ENCODE data around the gene RBBP8. TPM values are rescaled to one million over a fixed set of nuclear protein-coding genes. Genes with fewer than 3 reads are reported as not detected.

RBBP8 gene
- polyA plus RNA-seq, 1 experiment = 22.1 TPM

DNA sequence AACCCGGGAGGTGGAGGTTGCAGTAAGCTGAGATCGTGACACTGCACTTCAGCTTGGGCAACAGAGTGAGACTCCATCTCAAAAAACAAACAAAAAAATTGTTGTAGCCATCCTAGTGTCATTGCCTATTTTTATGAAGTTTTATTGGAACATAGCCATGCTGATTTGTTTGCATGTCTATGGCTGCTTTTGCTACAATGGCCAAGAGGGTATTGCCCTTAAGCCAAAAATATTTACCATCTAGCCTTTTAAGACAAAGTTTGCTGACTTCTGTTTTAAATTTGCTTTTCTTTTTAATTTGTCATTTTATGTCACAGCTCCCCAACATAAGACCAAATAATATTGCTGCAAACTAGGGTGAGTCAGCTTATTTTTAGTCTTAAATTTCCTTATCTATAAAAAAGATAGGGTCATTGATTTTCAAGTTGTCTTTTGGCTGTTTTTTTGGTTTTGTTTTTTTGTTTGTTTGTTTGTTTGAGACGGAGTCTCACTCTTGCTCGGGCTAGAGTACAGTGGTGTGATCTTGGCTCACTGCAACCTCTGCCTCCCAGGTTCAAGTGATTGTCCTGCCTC, 132.2 kb downstream of the RBBP8 start:
- Histone ChIP-seq H3K27me3 (ENCODE audit: control insufficient read depth, insufficient read depth, low read length) (no peaks in the 10 kb centered on the region), H3K27ac (ENCODE audit: low read depth, low read length) (no peak overlapping the region), H3K9me3 (ENCODE audit: control insufficient read depth, insufficient read depth, low read length) (peaks cover 4% of the 10 kb centered on the region; the same call in 1 of the 2 replicates), H3K4me3 (ENCODE audit: low read depth, low read length) (no peak overlapping the region)
- CTCF ChIA-PET = no interaction called here
- no peak for DNase-seq (ENCODE audit: low read depth, low spot score)
- POLR2A ChIA-PET = no interaction called here
- TF ChIP-seq, protein P1, sequence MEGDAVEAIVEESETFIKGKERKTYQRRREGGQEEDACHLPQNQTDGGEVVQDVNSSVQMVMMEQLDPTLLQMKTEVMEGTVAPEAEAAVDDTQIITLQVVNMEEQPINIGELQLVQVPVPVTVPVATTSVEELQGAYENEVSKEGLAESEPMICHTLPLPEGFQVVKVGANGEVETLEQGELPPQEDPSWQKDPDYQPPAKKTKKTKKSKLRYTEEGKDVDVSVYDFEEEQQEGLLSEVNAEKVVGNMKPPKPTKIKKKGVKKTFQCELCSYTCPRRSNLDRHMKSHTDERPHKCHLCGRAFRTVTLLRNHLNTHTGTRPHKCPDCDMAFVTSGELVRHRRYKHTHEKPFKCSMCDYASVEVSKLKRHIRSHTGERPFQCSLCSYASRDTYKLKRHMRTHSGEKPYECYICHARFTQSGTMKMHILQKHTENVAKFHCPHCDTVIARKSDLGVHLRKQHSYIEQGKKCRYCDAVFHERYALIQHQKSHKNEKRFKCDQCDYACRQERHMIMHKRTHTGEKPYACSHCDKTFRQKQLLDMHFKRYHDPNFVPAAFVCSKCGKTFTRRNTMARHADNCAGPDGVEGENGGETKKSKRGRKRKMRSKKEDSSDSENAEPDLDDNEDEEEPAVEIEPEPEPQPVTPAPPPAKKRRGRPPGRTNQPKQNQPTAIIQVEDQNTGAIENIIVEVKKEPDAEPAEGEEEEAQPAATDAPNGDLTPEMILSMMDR (IDR thresholded peaks at IDR 0.05; ENCODE audit: low read depth, low read length) = no peak

DNA sequence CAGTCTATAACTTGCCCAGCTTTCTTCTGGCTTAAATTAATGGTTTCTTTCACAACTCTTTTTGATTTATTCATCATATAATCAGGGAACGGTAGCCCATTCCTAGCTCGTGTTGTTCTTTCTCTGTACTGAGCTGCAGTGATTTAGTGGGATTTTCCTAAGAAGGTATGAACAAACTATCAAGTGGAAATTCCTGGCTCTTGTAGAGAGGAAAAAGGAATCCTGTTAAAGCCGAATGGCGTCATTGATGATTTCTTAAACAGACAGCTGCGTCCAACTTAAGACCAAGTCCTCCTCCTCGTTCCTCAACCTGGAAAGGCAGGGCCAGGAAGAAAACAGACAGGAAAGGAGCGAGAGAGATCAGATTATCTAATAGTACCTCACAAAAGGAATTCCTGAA, 132.9 kb downstream of the RBBP8 start:
- Histone ChIP-seq H3K27ac (ENCODE audit: low read depth, low read length) (no peak overlapping the region), H3K4me3 (ENCODE audit: low read depth, low read length) (no peak overlapping the region), H3K27me3 (ENCODE audit: control insufficient read depth, insufficient read depth, low read length) (no peaks in the 10 kb centered on the region), H3K9me3 (ENCODE audit: control insufficient read depth, insufficient read depth, low read length) (peaks cover 4% of the 10 kb centered on the region; the same call in 1 of the 2 replicates)
- no peak for DNase-seq (ENCODE audit: low read depth, low spot score)
- ChIA-PET POLR2A (no interaction called here), CTCF (no interaction called here)
- TF ChIP-seq, protein P1 (IDR thresholded peaks at IDR 0.05; ENCODE audit: low read depth, low read length) = no peak

DNA sequence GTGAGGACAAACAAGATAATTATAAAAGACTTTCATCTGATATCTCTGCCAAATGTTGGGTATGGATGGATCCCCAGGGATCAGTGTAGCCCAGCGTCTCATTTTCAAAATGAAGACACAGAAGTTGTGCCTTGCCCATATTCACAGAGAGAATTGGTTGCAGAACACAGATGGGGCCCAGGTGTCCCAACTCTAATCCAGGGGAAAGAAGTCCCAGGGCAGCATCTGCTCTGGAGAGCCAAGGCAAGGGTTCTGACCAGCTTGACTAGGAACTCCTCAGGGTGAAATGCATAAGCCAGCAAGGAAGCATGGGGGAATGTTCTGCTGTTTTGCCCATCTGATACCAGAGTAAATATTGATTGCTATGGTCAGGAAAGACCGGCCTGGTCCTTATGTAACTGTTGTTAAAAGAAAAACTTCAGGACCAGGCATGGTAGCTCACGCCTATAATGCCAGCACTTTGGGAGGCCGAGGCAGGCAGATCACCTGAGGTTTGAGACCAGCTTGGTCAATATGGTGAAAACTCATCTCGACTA, 133.4 kb downstream of the RBBP8 start:
- Histone ChIP-seq H3K4me3 (ENCODE audit: low read depth, low read length) (no peak overlapping the region), H3K27me3 (ENCODE audit: control insufficient read depth, insufficient read depth, low read length) (no peaks in the 10 kb centered on the region), H3K27ac (ENCODE audit: low read depth, low read length) (no peak overlapping the region), H3K9me3 (ENCODE audit: control insufficient read depth, insufficient read depth, low read length) (peaks cover 4% of the 10 kb centered on the region; the same call in 1 of the 2 replicates)
- ChIA-PET CTCF (no interaction called here), POLR2A (interaction anchor here (0.5 kb wide), 1 partner anchor 13 kb away, joined by 3 read pairs; no protein-coding TSS in a partner anchor)
- TF ChIP-seq, protein P1 (IDR thresholded peaks at IDR 0.05; ENCODE audit: low read depth, low read length) = no peak
- DNase-seq (ENCODE audit: low read depth, low spot score) = no peak

DNA sequence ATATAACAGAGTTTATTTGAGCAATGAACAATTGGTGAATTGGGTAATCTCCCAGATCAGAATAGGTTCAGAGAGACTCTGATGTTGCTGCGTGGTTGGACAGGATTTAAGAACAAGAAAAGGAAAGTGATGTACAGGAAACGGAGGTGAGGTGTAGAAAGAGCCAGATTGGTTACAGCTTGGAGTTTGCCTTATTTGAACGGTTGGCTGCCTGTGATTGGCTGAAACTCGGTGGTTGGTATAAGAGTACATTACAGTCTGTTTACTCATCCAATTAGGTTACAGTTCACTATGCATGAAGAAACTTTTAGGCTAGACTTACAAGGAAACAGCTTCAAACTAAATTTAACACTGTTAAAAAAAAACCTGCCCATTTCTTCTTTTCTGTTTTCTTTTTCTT, 134.1 kb downstream of the RBBP8 start:
- no peak for DNase-seq (ENCODE audit: low read depth, low spot score)
- ChIA-PET CTCF (interaction anchor here (0.6 to 1.0 kb wide), 3 partner anchors 8 to 311 kb away, joined by 3 to 5 read pairs (median 4); no protein-coding TSS in a partner anchor), POLR2A (interaction anchor here (0.5 to 0.7 kb wide), 2 partner anchors 12 to 44 kb away, joined by 3 to 6 read pairs; no protein-coding TSS in a partner anchor)
- Histone ChIP-seq H3K27ac (ENCODE audit: low read depth, low read length) (no peak overlapping the region), H3K9me3 (ENCODE audit: control insufficient read depth, insufficient read depth, low read length) (peaks cover 4% of the 10 kb centered on the region; the same call in 1 of the 2 replicates), H3K27me3 (ENCODE audit: control insufficient read depth, insufficient read depth, low read length) (no peaks in the 10 kb centered on the region), H3K4me3 (ENCODE audit: low read depth, low read length) (no peak overlapping the region)
- TF ChIP-seq, protein P1 (IDR thresholded peaks at IDR 0.05; ENCODE audit: low read depth, low read length) = no peak

DNA sequence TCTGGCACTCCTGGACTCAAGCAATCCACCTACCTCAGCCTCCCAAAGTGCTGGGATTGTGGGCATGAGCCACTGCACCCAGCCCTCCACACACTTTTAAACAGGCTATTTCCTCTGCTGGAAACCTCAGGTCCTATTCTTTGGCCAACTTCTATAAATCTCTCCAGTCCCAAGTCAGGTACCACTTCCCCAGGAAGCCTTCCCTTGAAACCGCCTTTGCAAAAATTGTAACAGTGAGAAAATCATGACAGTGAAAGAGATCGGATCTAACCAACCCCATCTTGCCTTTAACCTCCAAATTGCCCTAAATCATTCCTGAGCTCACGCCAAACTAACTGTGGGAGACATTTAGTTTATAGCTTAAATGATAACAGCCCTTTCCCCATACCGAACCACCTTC, 134.9 kb downstream of the RBBP8 start:
- ChIA-PET POLR2A (interaction anchor here (0.7 kb wide), 1 partner anchor 43 kb away, joined by 6 read pairs; no protein-coding TSS in a partner anchor), CTCF (interaction anchor here (0.7 to 1.0 kb wide), 2 partner anchors 289 to 310 kb away, joined by 3 to 4 read pairs; no protein-coding TSS in a partner anchor)
- Histone ChIP-seq H3K27me3 (ENCODE audit: control insufficient read depth, insufficient read depth, low read length) (no peaks in the 10 kb centered on the region), H3K4me3 (ENCODE audit: low read depth, low read length) (no peak overlapping the region), H3K9me3 (ENCODE audit: control insufficient read depth, insufficient read depth, low read length) (peaks cover 4% of the 10 kb centered on the region; the same call in 1 of the 2 replicates), H3K27ac (ENCODE audit: low read depth, low read length) (no peak overlapping the region)
- DNase-seq (ENCODE audit: low read depth, low spot score) = no peak
- TF ChIP-seq, protein P1 (IDR thresholded peaks at IDR 0.05; ENCODE audit: low read depth, low read length) = no peak
